GM12872 (cell line): Measurements from ENCODE around the gene POU2AF3.

ENCODE experiments used
- TF ChIP-seq, protein P1 (sequence below): IDR thresholded peaks from 3 replicates; pipeline ENCODE4 v1.5.1; 2011; ENCODE audit warnings: low read depth, mild to moderate bottlenecking, low read length, moderate library complexity; ENCODE audit not compliant: insufficient read depth

POU2AF3 gene

DNA sequence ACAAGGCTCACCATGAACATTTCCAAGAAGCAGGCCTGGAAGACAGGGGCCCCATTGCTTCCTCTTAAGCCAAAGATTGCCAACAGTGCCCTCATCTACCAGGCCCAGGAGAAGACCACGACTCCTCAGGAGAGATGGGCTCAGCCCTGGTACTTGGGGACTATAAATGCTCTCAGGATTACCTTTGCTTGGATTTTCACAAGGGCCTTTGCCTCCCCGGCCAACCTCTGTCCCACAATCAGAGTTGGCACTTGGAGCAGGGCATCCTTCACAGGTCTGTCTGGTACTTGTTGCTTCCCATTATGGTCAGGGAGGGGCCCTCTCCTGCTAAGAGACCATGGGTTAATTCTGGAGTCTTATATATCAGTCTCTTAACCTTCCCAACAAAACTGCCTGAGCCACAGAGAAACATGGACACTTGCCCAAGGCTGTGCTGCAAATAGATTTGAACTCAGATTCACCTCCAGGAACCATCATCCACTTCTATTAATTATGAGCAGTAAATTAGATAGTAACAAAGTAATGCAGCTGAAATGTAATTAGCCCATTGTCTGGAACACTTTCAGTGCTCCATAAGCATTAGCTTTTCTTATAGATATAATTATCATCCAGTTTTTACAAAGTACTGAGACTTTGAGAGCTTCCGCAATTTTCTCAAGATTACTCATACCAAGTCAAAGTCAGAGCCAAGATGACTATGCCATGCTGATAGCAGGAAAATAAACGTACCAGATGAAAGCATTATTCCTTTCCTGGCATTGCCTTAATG is 33.5 kb downstream of the POU2AF3 start:
- TF ChIP-seq, protein P1, sequence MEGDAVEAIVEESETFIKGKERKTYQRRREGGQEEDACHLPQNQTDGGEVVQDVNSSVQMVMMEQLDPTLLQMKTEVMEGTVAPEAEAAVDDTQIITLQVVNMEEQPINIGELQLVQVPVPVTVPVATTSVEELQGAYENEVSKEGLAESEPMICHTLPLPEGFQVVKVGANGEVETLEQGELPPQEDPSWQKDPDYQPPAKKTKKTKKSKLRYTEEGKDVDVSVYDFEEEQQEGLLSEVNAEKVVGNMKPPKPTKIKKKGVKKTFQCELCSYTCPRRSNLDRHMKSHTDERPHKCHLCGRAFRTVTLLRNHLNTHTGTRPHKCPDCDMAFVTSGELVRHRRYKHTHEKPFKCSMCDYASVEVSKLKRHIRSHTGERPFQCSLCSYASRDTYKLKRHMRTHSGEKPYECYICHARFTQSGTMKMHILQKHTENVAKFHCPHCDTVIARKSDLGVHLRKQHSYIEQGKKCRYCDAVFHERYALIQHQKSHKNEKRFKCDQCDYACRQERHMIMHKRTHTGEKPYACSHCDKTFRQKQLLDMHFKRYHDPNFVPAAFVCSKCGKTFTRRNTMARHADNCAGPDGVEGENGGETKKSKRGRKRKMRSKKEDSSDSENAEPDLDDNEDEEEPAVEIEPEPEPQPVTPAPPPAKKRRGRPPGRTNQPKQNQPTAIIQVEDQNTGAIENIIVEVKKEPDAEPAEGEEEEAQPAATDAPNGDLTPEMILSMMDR: no peak

DNA sequence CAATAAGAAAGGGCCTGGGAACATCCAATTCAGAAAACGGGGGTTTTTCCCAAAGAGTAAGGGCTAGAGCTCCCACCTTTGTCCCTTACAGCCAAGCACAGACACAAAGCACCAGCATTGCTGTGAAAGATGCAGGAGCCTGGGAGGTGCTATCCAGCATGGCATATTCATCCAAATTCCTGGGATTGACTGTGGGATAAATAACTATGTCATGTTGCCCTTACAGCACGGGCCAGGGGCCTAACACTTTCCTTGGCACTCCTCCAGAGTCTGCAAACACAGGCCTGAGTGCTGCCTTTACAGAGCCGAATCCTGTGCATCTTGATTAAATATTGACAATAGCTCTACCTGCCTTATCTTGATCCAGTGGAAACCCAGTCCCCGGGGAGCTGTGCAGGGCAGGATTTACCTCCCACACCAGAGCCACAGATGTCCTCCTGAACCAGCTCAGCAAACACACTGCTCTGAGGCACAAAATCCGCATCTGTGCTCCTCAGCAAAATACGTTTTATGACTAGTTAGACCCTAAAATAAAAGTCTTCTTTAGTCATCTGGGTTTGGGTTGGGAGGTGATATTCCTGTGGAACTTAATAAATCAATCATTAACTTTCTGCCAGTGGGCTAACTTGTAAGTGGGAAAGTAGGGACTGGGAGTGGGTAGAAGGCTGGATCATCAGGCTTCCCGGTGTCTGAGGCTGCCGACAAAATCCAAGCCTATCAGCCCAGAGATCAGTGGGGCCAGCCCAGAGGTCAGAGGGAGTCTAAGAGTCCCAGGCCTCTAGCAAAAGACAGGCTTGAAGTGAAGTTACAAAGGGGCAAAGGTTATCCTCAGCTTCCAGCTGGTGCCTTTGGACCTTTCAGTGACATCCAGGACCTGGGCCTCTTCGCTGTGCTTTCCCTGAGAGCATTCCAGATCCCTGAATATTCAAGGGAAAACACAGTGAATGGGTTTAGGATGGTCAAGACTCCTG is 36.5 kb downstream of the POU2AF3 start:
- TF ChIP-seq, protein P1: no peak

DNA sequence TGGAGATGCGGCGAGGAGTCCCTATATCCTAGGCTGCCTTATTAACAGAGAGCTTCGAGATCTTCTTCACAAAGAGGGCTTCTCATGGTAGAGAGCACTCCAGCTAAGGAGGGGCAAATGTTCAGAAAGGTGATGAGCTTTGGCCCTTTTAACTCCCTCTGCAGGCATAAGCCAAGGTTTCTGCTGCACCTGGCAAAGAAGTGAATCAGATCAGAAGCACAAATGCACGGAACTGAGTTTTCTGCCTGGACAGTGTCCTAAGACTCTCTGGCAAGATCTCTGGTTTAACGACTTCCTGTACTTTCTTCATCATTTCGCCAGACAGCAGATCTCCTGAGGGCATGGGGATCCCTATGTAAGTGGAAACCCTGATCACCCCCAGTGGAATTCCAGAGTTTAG is 37.2 kb downstream of the POU2AF3 start:
- TF ChIP-seq, protein P1: no peak

DNA sequence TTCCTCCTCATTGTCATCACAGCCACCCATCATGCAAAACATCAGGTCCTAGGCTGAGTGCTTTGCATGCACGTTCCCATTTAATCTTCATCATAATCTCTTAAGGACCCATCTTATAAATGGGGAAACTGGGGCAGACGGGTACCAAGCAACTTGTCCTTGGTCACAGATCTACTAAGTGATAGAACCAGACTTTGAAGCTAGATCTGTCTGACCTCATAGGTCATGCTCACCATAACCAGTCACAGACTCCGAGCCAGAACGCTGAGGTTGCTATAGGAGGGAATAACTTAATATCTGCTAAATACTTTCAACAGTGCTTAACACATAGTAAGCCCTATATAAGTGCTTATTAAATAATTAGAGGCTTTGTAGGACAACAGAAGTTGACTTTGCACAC is 37.7 kb downstream of the POU2AF3 start:
- TF ChIP-seq, protein P1: no peak

DNA sequence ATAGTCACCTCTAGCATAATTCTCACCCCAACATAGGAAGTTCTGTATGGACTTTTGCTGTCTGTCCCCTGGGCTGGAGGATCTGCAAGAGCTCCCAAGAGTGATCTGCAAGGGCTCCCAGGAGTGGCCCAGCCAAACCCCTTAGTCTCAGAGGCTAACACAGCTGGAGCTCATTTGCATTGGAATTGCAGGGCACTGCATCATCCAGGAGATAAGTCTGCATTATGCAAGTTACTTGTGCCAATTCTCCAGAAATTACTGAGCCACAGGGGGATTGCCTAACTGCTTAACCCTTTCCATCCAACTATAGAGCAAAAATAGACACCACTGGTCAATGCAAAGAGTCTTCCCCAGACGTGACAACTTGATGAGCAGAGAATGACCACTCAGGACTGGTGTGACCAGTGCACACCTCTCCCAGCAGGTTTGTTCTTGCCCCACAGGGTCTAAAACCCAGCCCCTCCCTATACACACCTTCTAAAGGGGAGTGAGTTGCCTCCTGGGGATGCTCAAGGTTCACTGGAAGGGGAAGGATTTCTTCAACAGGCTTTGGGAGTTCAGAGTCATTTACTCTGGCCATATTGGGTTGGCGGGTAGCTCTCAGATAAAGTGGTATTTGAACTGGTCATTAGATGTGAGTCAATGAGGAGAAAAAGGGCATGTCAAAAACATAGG is 38.4 kb downstream of the POU2AF3 start:
- TF ChIP-seq, protein P1: no peak

DNA sequence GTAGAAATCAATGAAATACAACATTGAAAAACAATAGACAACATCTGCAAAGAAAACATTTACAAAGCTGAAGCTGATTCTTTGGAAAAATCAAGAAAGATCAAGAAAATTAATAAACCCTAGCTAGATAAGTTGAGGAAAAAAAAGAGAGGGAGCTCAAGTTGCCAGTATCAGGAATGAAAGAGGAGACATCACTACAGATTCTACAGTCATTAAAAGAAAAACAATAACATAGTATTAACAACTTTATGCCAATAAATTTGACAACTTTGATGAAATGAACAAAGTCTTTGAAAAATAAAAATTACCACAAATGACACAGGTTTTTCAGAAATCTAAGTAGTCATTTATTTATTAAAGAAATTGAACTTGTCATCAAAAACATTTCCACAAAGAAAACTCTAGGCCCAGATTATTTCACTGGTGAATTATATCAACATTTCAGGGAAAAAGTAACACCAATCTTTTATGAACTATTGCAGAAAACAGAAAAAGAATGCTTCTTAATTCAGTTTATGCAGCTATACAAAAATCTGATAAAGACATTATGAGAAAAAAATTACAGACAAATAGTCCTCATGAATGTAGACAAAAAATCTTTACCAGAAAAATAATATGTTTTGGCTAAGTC is 41.5 kb downstream of the POU2AF3 start:
- TF ChIP-seq, protein P1: no peak
